Measurements from ENCODE around the gene GREM2.

DNA sequence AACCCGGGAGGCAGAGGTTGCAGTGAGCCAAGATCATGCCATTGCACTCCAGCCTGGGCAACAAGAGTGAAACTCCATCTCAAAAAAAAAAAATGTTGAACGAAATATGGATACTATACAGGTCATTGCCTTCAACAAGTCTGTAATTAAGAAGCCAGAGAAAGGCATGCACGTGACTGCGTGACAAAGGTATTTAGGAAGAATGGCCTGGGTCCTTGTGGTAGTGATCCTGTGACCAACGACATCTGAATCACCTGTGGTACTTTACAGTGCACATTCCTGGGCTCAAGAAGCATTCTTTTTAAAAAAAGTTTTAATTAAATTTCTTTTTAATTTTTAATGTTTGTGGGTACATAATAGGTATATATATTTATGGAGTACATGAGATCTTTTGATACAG, 115.0 kb downstream of the GREM2 start:
- TF ChIP-seq EZH2phosphoT487 (IDR thresholded peaks at IDR 0.05; ENCODE audit: insufficient read depth, low read depth), result no peak
- TF ChIP-seq EZH2 (IDR thresholded peaks at IDR 0.05; ENCODE audit: insufficient read depth, poor library complexity, severe bottlenecking), result no peak
